RWPE2 (cell line): ENCODE results near the gene EPO.

Experiments used
- ATAC-seq: fragments of 200-7000 bp; cut with Tn5 transposase; 3 replicates; pipeline ENCODE4 v1.9.1; 2021; ENCODE audit warnings: low read depth
- DNase-seq: peaks from one replicate; pipeline ENCODE4 v3.0.0-alpha.2; 2020; ENCODE audit warnings: low spot score
- H3K27ac ChIP-seq: fragments of 450-650 bp; 2 replicates; pipeline ENCODE4 v1.5.1; 2017; ENCODE audit warnings: mild to moderate bottlenecking; ENCODE audit not compliant: poor library complexity, severe bottlenecking
- H3K27me3 ChIP-seq: fragments of 250-450 bp; sonication (Bioruptor Pico); 2 replicates; pipeline ENCODE4 v1.5.1; 2021; ENCODE audit warnings: mild to moderate bottlenecking, moderate library complexity; ENCODE audit not compliant: insufficient read depth, poor library complexity, severe bottlenecking
- H3K36me3 ChIP-seq: fragments of 250-450 bp; sonication (Bioruptor Pico); 2 replicates; pipeline ENCODE4 v1.5.1; 2020; ENCODE audit warnings: low read depth, mild to moderate bottlenecking, moderate library complexity
- H3K4me1 ChIP-seq: fragments of 250-450 bp; sonication (Bioruptor Pico); 2 replicates; pipeline ENCODE4 v1.5.1; 2021; ENCODE audit warnings: mild to moderate bottlenecking, moderate library complexity; ENCODE audit not compliant: insufficient read depth, poor library complexity, severe bottlenecking
- H3K4me3 ChIP-seq: fragments of 250-450 bp; sonication (Bioruptor Pico); 2 replicates; pipeline ENCODE4 v1.5.1; 2021; ENCODE audit warnings: mild to moderate bottlenecking, moderate library complexity; ENCODE audit not compliant: severe bottlenecking
- H3K9me3 ChIP-seq: fragments of 250-450 bp; sonication (Bioruptor Pico); 2 replicates; pipeline ENCODE4 v1.5.1; 2021; ENCODE audit warnings: mild to moderate bottlenecking, moderate library complexity; ENCODE audit not compliant: severe bottlenecking
- TF ChIP-seq, protein P1 (sequence below): fragments of 450-650 bp; IDR thresholded peaks from one replicate; pipeline ENCODE4 v1.5.1; 2017; ENCODE audit warnings: mild to moderate bottlenecking, moderate library complexity; ENCODE audit not compliant: poor library complexity, severe bottlenecking

Gene EPO

DNA sequence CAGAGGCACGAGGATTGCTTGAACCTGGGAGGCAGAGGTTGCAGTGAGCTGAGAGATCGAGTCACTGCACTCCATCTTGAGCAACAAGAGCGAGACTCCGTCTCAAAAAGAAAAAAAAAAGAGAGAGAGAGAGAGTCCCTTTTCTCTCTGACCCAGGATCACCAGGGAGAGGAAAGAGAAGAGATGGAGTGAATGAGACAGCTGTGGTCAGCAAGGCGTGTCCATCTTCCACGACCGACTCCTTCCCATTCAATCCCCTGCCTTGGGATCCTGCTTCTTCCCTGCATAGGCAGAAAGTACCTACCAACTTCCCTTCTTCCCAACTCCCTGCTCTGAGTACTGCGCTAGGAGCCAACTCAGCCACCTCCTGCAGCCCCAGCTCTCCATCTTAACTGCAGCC lies 7.9 kb downstream of the EPO start:
- Histone ChIP-seq H3K4me3 (no peak overlapping the region), H3K9me3 (no peaks in the 10 kb centered on the region), H3K27ac (no peak overlapping the region), H3K27me3 (no peaks in the 10 kb centered on the region), H3K4me1 (peaks cover 4% of the 10 kb centered on the region), H3K36me3 (no peaks in the 10 kb centered on the region)
- TF ChIP-seq, protein P1, sequence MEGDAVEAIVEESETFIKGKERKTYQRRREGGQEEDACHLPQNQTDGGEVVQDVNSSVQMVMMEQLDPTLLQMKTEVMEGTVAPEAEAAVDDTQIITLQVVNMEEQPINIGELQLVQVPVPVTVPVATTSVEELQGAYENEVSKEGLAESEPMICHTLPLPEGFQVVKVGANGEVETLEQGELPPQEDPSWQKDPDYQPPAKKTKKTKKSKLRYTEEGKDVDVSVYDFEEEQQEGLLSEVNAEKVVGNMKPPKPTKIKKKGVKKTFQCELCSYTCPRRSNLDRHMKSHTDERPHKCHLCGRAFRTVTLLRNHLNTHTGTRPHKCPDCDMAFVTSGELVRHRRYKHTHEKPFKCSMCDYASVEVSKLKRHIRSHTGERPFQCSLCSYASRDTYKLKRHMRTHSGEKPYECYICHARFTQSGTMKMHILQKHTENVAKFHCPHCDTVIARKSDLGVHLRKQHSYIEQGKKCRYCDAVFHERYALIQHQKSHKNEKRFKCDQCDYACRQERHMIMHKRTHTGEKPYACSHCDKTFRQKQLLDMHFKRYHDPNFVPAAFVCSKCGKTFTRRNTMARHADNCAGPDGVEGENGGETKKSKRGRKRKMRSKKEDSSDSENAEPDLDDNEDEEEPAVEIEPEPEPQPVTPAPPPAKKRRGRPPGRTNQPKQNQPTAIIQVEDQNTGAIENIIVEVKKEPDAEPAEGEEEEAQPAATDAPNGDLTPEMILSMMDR = no peak
- DNase-seq (no peak), ATAC-seq (no peak)

DNA sequence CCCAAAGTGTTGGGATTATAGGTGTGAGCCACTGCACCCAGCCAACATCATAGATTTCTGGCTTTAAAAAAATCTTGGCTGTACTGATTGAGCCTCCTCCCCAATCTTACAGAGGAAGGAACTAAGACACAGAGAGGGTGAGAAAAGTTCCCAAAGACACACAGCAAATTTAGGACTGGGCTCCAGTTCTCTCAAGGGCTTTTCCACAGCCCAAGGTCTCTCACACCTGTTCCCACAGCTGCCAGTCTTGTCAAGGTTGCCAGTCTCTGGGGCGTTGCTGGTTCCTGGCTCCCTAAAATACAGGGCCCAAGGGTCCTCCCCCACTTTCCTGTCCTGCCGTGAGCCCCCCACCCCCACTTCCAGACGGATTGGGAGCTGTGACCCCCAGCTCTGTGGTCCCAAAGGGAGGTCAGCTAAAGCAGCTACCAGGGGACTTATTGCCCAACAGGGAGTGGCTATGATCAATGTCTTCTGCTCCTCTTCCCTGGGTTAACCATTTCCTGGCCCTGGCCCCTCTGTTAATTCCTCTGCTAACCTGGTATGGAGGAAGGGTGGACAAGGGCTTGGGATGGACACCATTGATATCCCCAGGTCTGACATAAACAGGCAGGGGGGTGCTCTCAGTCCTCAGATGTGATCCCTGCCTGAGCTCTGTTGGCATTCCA lies 10.0 kb downstream of the EPO start:
- no peaks in the 10 kb centered on the region for H3K36me3 ChIP-seq
- no peak overlapping the region for H3K27ac ChIP-seq
- no peaks in the 10 kb centered on the region for H3K27me3 ChIP-seq
- DNase-seq (no peak), ATAC-seq (no peak)
- TF ChIP-seq, protein P1 = no peak
- no peak overlapping the region for H3K4me3 ChIP-seq
- H3K4me1 ChIP-seq = peaks cover 4% of the 10 kb centered on the region
- no peaks in the 10 kb centered on the region for H3K9me3 ChIP-seq

DNA sequence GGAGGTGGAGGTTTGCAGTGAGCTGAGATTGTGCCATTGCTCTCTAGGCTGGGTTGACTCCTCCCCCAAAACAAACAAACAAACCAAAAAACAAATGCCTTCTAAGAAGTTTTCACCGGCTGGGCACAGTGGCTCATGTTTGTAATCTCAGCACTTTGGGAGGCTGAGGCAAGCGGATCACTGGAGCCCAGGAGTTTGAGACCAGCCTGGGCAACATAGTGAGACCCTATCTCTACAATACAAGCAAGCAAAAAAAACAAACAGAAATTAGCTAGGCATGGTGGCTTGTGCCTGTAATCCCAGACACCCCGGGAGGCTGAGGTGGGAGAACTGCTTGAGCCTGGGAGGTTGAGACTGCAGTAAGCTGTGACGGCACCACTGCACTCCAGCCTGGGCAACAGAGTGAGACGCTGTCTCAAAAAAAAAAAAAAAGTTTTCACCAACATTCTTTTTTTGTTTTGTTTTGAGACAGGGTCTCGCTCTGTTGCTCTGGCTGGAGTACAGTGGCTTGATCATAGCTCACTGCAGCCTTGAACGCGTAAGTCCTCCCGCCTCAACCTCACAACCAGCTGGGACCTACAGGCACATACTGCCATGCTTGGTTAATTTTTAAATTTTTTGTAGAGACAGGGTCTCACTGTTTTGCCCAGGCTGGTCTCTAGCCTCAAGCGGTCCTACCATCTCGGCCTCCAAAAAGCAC lies 11.8 kb downstream of the EPO start:
- H3K27ac ChIP-seq = no peak overlapping the region
- H3K27me3 ChIP-seq = no peaks in the 10 kb centered on the region
- H3K36me3 ChIP-seq = no peaks in the 10 kb centered on the region
- DNase-seq = no peak
- no peaks in the 10 kb centered on the region for H3K4me1 ChIP-seq
- TF ChIP-seq, protein P1 = no peak
- ATAC-seq = no peak
- H3K4me3 ChIP-seq = no peak overlapping the region
- no peaks in the 10 kb centered on the region for H3K9me3 ChIP-seq

DNA sequence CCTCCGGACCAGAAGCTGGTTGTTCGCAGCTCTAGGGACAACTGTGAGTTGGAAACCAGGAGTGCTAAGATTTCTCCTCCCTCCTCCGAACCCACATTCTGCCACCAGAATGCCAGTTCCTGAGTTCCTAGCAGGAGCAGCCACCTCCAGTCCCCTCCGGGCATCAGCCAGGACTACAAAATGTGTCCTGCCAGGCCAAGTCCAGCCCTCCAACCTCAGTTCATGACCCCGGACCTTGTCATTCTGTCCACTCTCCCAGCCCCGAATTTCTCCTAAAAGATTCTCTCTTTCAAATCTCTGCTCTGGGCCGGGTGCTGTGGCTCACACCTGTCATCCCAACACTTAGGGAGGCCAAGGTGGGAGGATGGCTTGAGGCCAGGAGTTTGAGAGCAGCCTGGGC lies 15.5 kb downstream of the EPO start:
- no peaks in the 10 kb centered on the region for H3K36me3 ChIP-seq
- TF ChIP-seq, protein P1 = no peak
- no peaks in the 10 kb centered on the region for H3K9me3 ChIP-seq
- no peaks in the 10 kb centered on the region for H3K27me3 ChIP-seq
- no peak for ATAC-seq
- no peak overlapping the region for H3K4me3 ChIP-seq
- no peaks in the 10 kb centered on the region for H3K4me1 ChIP-seq
- DNase-seq = no peak
- no peak overlapping the region for H3K27ac ChIP-seq

DNA sequence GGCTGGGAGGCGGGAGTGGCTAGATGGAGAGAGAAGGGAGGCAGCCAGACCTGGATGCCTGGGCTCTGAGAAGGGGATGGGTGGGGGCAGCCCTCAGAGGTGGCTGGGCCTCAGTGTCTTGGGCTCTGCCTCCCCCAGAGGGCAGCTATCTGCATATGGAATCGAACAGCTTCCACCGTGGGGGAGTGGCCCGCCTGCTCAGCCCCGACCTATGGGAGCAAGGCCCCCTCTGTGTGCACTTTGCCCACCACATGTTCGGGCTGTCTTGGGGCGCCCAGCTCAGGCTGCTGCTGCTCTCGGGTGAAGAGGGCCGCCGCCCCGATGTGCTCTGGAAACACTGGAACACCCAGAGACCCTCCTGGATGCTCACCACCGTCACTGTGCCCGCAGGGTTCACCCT lies 16.4 kb downstream of the EPO start:
- H3K27ac ChIP-seq = no peak overlapping the region
- DNase-seq (no peak), ATAC-seq (no peak)
- H3K27me3 ChIP-seq = no peaks in the 10 kb centered on the region
- H3K9me3 ChIP-seq = no peaks in the 10 kb centered on the region
- H3K4me3 ChIP-seq = no peak overlapping the region
- no peaks in the 10 kb centered on the region for H3K4me1 ChIP-seq
- TF ChIP-seq, protein P1 = no peak
- H3K36me3 ChIP-seq = no peaks in the 10 kb centered on the region
